OCI-LY7 (cell line): Measurements from ENCODE around the gene EEIG1. TPM values are rescaled to one million over a fixed set of nuclear protein-coding genes. Genes with fewer than 3 reads are reported as not detected.

Experiments
- BruUV-seq: library from RNA; stranded (reverse); fragments of 400-500 nt; replicated peaks from 2 replicates; lab custom pipeline; 2021; lab: Mats Ljungman, UMichigan
- CTCF ChIA-PET: fragments of 300-600 bp; sonication (Branson Sonifier 250); formaldehyde crosslinking; loops from one replicate; lab custom pipeline; 2022; ENCODE audit warnings: antibody characterized with exemption; ENCODE audit not compliant: unreplicated experiment; lab: Charles Lee
- POLR2A ChIA-PET: fragments of 300-600 bp; sonication (Branson Sonifier 250); formaldehyde crosslinking; loops from one replicate; lab custom pipeline; 2022; ENCODE audit warnings: antibody characterized with exemption; lab: Charles Lee
- DNase-seq: peaks from one replicate; pipeline ENCODE4 v3.0.0-alpha.2; 2015; ENCODE audit warnings: low spot score
- H2AFZ ChIP-seq: fragments of 200-600 bp; sonication (generic), shearing (Covaris generic); 2 replicates; pipeline ENCODE4 v1.6.1; 2014; ENCODE audit warnings: mild to moderate bottlenecking, antibody characterized with exemption, low read length, moderate library complexity
- H3K27ac ChIP-seq: fragments of 200-600 bp; sonication (generic); 2 replicates; pipeline ENCODE4 v1.5.1; 2014; ENCODE audit warnings: mixed run types, low read depth, mild to moderate bottlenecking, moderate library complexity, low read length, inconsistent platforms; ENCODE audit not compliant: poor library complexity, severe bottlenecking
- H3K36me3 ChIP-seq: fragments of 200-600 bp; sonication (generic); 2 replicates; pipeline ENCODE4 v1.6.1; 2014; ENCODE audit warnings: mild to moderate bottlenecking, antibody characterized with exemption, low read length, moderate library complexity, mixed read lengths; ENCODE audit not compliant: insufficient read depth
- H3K4me1 ChIP-seq: fragments of 200-600 bp; sonication (generic); 2 replicates; pipeline ENCODE4 v1.5.1; 2014; ENCODE audit warnings: mild to moderate bottlenecking, low read length; ENCODE audit not compliant: insufficient read depth, poor library complexity, severe bottlenecking
- H3K4me2 ChIP-seq: fragments of 200-600 bp; sonication (generic); 2 replicates; pipeline ENCODE4 v1.6.1; 2014; ENCODE audit warnings: mild to moderate bottlenecking, low read length
- H3K4me3 ChIP-seq: fragments of 200-600 bp; sonication (generic); 2 replicates; pipeline ENCODE4 v1.5.1; 2014; ENCODE audit warnings: mild to moderate bottlenecking, low read depth, low read length; ENCODE audit not compliant: poor library complexity, severe bottlenecking
- H3K79me2 ChIP-seq: fragments of 200-600 bp; sonication (generic); 2 replicates; pipeline ENCODE4 v1.6.1; 2016; ENCODE audit warnings: low read depth, mild to moderate bottlenecking, low read length, moderate library complexity, mixed read lengths; ENCODE audit not compliant: insufficient read depth
- H3K9me2 ChIP-seq: fragments of 200-600 bp; sonication (generic); 2 replicates; pipeline ENCODE4 v1.6.1; 2016; ENCODE audit warnings: mild to moderate bottlenecking, low read length, mixed read lengths; ENCODE audit not compliant: insufficient read depth
- H3K9me3 ChIP-seq: fragments of 200-600 bp; sonication (generic); 2 replicates; pipeline ENCODE4 v1.6.1; 2014; ENCODE audit warnings: mild to moderate bottlenecking, mixed run types, low read length, mixed read lengths
- H4K20me1 ChIP-seq: fragments of 200-600 bp; sonication (generic); 2 replicates; pipeline ENCODE4 v1.6.1; 2014; ENCODE audit warnings: mild to moderate bottlenecking, antibody characterized with exemption, low read length, moderate library complexity, mixed read lengths; ENCODE audit not compliant: insufficient read depth
- EZH2phosphoT487 ChIP-seq: fragments of 200-600 bp; sonication (generic); IDR thresholded peaks from 2 replicates; pipeline ENCODE4 v1.6.1; 2018; ENCODE audit warnings: low read depth, borderline replicate concordance, mild to moderate bottlenecking, mixed run types, antibody characterized with exemption, low read length, moderate library complexity, mixed read lengths
- intact Hi-C: fragments of 100-400 bp; cut with micrococcal nuclease; formaldehyde crosslinking; loops from one replicate; pipeline ENCODE4 v1.10.0; 2022; ENCODE audit not compliant: unreplicated experiment
- total RNA-seq, 2 experiments: library from RNA; depleted of rRNA in 1 of 2; stranded (reverse); fragments of >200 nt in 1 of 2; shearing (Covaris generic) in 1 of 2; gene quantifications; 2 replicates each; pipeline ENCODE4 v1.2.3, GENCODE V29; 2014 to 2022
- TF ChIP-seq, protein P1 (sequence below): fragments of 200-600 bp; sonication (generic); conservative IDR thresholded peaks from 2 replicates; pipeline ENCODE4 v1.5.1; 2014; ENCODE audit warnings: mild to moderate bottlenecking, antibody characterized with exemption, low read length, moderate library complexity, mixed read lengths

Gene EEIG1
- total RNA-seq, 2 experiments from 2014 or later: 25.8 to 60.1 TPM

DNA sequence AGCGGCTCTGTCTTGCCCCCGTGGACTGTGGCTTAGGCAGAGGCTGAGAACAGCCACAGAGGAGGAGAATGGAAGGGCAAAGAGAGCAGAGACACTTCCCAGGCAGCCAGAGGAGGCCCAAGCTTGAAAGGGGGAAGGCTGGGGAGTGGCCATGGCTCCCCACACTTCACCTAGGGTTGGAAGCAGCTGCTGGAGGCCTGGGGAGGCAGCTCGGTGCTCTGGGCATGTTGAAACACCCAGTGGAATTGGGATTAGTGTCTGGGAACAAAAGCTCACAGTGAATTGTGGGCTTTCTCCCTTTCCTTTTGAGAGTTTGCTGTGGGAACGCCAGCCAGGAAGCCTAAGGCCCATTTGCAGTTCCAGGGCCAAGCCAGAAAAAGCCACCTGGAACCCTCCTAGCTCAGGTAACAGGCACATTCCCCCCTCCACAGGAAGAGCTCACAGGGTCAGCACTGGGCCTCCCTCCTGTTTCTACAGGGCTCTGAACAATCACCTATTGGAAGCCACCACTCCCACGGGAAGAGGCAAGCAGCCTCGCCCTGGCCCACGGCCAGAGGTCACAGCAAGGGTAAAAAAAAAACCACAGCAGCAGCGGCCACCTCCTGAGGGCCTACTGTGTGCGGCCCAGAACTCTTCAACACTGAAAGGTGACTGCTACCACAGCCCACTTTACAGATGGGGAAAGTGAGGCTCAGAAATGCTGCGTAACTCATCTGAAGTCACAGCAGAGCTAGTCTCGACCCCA, 20.2 kb downstream of the EEIG1 start:
- no peak for DNase-seq
- Histone ChIP-seq H3K4me2 (no peak overlapping the region), H3K9me3 (no peaks in the 10 kb centered on the region; the same call in 1 of the 2 replicates), H3K4me3 (no peak overlapping the region), H3K79me2 (peaks cover 98% of the 10 kb centered on the region), H3K4me1 (peaks cover 52% of the 10 kb centered on the region), H3K36me3 (peaks cover 65% of the 10 kb centered on the region), H3K9me2 (no peaks in the 10 kb centered on the region), H3K27ac (peak overlapping the region; percentile 5), H2AFZ (no peak overlapping the region), H4K20me1 (0 out of 2 replicates have a peak, but pooled peaks cover 4% of the 10 kb centered on the region)
- no peak for TF ChIP-seq EZH2phosphoT487
- TF ChIP-seq, protein P1, sequence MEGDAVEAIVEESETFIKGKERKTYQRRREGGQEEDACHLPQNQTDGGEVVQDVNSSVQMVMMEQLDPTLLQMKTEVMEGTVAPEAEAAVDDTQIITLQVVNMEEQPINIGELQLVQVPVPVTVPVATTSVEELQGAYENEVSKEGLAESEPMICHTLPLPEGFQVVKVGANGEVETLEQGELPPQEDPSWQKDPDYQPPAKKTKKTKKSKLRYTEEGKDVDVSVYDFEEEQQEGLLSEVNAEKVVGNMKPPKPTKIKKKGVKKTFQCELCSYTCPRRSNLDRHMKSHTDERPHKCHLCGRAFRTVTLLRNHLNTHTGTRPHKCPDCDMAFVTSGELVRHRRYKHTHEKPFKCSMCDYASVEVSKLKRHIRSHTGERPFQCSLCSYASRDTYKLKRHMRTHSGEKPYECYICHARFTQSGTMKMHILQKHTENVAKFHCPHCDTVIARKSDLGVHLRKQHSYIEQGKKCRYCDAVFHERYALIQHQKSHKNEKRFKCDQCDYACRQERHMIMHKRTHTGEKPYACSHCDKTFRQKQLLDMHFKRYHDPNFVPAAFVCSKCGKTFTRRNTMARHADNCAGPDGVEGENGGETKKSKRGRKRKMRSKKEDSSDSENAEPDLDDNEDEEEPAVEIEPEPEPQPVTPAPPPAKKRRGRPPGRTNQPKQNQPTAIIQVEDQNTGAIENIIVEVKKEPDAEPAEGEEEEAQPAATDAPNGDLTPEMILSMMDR: no peak
- ChIA-PET CTCF (no interaction called here), POLR2A (interaction anchor here (0.7 to 1.0 kb wide), 3 partner anchors 11 to 111 kb away, joined by 3 read pairs; no protein-coding TSS in a partner anchor)
- intact Hi-C loops: no loop called here
- BruUV-seq: no TSS peak

DNA sequence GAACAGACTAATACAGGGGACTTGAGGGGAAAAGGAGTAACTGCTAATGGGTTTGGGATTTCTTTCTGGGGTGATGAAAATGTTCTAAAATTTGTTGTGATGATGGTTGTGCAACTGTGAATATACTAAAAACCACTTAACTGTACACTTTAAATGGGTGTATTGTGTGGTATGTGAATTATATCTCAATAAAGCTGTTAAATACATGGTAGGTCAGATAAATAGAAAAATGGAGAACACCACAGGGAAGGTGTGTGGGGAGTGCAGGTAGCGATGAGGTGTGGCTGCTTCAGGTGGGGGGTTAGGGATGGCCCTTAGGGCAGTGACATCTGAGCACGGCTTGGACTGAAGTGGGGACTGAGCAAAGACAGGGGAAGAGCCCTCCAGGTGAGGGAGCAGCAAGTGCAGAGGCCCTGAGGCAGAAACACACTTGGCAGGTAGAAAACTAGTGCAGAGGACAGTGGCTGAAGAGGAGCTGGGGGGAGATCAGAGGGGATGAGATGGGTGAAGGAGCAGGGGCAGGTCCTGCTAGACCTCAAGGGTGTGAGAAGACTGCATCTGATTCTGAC, 20.9 kb downstream of the EEIG1 start:
- H3K4me1 ChIP-seq: peaks cover 52% of the 10 kb centered on the region
- H3K27ac ChIP-seq: peak overlapping the region; percentile 5
- no peak overlapping the region for H3K4me2 ChIP-seq

More for the DNA sequence above, 20.9 kb downstream of the EEIG1 start:
- POLR2A ChIA-PET: no interaction called here
- no peak overlapping the region for H3K4me3 ChIP-seq
- H3K9me3 ChIP-seq: no peaks in the 10 kb centered on the region; the same call in 1 of the 2 replicates
- H3K9me2 ChIP-seq: no peaks in the 10 kb centered on the region
- CTCF ChIA-PET: no interaction called here
- 0 out of 2 replicates have a peak, but pooled peaks cover 4% of the 10 kb centered on the region for H4K20me1 ChIP-seq
- peaks cover 98% of the 10 kb centered on the region for H3K79me2 ChIP-seq
- DNase-seq: no peak
- H2AFZ ChIP-seq: no peak overlapping the region
- peaks cover 65% of the 10 kb centered on the region for H3K36me3 ChIP-seq
- intact Hi-C loops: no loop called here
- BruUV-seq: no TSS peak
- TF ChIP-seq EZH2phosphoT487: no peak
- TF ChIP-seq, protein P1: no peak
